Mammary epithelial cell (primary cell): ENCODE measurements around the gene OPN1MW2.
"Not testable (repeated sequence)": the region's sequence is repeated elsewhere in the genome, so short reads cannot be mapped to it uniquely, and the experiment has no call there.

Experiments used
- CTCF ChIP-seq, 2 donors: IDR thresholded peaks in 1 of 2; conservative IDR thresholded peaks in 1 of 2; 2 replicates each; pipeline ENCODE4 v1.5.1; 2011 to 2012; ENCODE audit warnings: inconsistent platforms in 2 of 2, low read length in 2 of 2, mild to moderate bottlenecking in 2 of 2, control low read depth in 1 of 2, low read depth in 1 of 2; ENCODE audit not compliant: insufficient read depth in 1 of 2; ENCODE audit errors: extremely low read depth in 1 of 2
- EZH2 ChIP-seq: IDR thresholded peaks from 2 replicates; pipeline ENCODE4 v1.6.1; 2012; ENCODE audit warnings: low read length, inconsistent platforms, borderline replicate concordance

DNA sequence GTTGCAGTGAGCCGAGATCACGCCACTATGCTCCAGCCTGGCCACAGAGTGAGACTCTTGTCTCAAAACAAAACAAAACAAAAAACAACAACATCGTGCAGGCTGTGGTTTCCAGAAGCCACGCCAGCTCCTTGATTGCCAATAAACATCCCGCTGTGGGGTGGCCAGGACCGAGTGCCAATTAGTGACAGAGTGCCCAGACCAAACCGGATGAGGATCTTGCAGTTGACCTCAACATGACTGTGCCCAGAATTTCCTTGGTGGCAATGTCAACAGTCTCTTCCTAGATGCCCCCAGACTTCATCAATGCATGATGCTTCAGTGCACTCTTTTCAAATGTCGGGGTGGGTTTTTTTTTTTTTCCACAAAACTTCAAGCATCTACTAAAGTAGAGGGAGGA, 35.8 kb upstream of the OPN1MW2 start:
- not testable (repeated sequence) for TF ChIP-seq EZH2; CTCF (conservative IDR thresholded peaks at IDR 0.05 in 1 of 2, IDR thresholded peaks at IDR 0.05 in 1 of 2; ENCODE audit: extremely low read depth in 1 of 2, insufficient read depth in 1 of 2, low read depth in 1 of 2, low read length in 2 of 2)
